NCI-H2196 (cell line): ENCODE results near the gene LUZP2.

Experiments
- DNase-seq: peaks from one replicate; lab custom pipeline; 2025; ENCODE audit not compliant: unreplicated experiment; lab: John Stamatoyannopoulos, UW

LUZP2 gene

GRCh38 chr11:24805671-24806070 is 308.8 kb downstream of the LUZP2 start:
- no peak for DNase-seq

DNA sequence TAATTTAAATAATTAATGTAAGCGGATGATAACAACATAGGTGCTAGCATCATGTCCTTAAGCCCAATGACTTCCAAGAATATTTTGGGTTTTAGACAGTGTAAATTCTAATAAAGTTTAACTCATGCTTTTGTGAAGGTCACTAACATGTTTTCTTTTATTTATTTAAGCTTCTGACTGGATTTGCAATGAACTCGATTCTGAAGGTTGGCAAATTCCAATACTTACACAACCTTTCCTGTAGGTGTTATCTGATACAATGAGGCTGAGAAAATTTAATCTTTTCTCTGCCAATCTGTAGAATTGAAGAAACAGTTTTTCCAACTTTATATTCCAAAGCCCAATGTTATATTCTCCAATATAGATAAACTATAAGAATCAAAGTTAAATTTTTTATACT is 311.3 kb downstream of the LUZP2 start:
- no peak for DNase-seq

DNA sequence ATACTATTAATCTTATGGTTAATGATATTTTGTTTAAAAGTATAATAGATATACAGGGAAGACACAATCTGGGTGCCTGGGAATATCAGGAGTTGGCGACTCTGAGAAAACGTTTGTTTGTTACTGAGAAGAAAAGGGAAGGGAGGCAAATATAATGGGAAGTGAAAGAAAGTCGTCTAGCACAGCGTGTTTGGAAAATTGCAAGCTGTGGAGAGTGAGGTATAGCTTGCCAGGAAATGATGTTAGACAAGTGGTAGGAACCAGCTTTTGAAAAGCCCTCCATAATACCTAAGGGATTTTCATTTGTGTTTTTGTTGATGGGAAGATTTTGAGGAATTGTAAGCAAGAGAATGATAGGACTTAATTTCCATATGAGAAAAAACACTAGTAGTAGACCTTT is 322.2 kb downstream of the LUZP2 start:
- DNase-seq = no peak

- DNase-seq = no peak
These were observed 323.1 kb downstream of the LUZP2 start for GRCh38 chr11:24819863-24820434.

DNA sequence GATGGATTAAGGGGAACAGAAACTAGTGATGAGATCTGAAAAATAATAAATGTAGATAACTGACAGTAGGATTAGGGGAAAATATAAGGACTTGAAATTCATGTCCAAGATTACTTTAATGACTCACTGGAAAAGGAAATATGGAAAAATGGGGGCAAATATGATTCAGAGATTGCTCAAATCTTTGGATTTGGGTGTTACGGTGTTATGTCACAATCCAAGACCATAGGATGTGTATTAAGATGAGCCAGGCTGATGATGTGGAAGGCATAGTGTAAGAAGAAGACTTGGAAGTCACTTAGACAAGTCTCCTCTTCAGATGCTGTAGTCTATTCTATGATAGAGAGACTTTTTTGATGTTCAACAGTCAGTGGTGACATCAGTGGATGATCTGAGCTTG is 323.7 kb downstream of the LUZP2 start:
- no peak for DNase-seq

- no peak for DNase-seq
These were observed 332.2 kb downstream of the LUZP2 start for GRCh38 chr11:24828938-24829605.

DNA sequence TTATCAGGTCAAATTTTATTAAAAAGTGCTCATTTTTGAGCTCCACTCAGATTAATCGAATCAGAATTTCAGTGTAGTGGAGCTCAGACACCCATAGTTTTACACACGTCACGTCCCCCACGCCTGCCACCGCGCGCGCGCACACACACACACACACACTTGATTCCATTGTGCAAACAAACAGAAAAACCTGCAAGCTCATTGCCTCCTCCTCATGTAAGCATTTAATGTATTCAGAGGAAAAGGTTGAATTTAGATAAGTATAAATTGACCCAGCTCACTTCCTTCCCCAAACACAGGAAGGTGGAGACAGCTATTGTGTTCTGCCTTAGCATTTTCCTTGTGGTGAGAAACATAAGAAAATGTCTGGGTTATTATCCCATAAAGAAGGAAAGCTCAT is 336.7 kb downstream of the LUZP2 start:
- DNase-seq = no peak

- no peak for DNase-seq
These were observed 340.3 kb downstream of the LUZP2 start for GRCh38 chr11:24837112-24837511.

DNA sequence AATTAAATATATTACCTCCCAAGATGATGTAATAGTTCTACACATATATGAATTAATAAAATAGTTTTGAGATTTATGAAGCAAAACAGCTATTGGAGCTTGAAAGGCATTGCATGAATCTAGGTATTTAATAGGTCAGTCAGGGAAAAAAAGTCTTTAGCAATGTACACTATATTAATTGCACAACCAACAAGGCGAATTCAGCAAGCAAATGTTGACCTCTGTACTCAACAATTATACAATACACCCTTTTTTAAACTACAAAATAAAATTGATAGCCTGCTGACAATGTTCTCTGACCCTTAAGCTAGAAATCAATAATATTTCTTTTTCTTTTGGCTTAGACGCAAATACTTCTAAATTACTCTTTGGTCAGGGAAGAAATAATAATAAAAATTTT is 345.5 kb downstream of the LUZP2 start:
- no peak for DNase-seq

GRCh38 chr11:24844406-24844805 is 347.6 kb downstream of the LUZP2 start:
- no peak for DNase-seq

DNA sequence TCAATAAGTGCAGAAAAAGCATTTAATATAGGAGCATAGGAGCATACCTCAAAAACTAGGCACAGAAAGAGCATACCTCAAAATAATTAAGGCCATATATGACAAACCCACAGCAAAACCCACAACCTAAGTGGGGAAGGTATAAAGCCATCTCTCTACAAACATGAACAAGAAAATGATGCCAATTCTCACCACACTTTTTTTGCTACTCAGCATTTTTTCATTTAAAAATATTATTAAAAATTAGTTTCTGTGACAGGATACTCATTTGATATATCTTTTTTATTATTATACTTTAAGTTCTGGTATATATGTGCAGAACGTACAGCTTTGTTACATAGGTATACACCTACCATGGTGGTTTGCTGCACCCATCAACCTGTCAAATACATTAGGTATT is 352.0 kb downstream of the LUZP2 start:
- DNase-seq = no peak

DNA sequence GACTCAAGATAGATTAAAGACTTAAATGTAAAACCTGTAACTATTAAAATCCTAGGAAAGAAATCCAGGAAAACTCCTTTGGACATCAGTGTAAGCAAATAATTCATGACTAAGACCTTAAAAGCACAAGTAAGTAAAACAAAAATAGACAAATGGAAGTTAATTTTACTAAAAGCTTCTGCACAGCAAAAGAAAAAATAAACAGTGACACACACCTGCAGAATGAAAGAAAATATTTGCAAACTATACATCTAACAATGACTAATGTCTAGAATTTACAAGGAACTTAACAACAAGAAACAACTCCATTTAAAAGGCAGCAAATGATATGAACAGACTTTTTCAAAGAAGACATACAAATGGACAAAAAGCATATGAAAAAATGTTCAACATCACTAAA is 359.1 kb downstream of the LUZP2 start:
- no peak for DNase-seq

DNA sequence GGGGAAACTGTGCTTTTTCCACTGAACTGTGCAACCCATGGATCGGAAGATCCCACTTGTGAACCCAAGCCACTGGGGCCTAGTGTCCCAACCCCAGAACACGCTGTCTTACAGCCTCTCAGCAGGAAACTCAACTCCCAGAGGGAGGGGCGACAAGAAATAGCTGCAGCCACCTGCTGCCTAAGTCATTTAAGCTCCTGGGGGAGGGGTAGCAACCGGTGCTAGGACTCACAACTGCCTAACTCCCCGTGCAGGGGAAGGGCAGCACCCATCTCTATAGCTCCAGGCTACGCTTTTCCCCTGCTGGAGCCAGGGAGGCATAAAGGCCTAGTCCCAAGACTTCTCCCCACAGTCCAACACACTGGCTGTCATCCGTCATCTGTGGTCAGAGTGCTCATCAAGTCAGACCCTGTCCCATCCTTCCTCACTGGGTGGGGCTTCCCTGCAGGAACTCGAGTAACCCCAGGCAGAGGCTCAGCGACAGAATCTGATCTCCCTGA is 363.0 kb downstream of the LUZP2 start:
- no peak for DNase-seq

GRCh38 chr11:24861440-24861839 is 364.6 kb downstream of the LUZP2 start:
- DNase-seq = no peak

DNA sequence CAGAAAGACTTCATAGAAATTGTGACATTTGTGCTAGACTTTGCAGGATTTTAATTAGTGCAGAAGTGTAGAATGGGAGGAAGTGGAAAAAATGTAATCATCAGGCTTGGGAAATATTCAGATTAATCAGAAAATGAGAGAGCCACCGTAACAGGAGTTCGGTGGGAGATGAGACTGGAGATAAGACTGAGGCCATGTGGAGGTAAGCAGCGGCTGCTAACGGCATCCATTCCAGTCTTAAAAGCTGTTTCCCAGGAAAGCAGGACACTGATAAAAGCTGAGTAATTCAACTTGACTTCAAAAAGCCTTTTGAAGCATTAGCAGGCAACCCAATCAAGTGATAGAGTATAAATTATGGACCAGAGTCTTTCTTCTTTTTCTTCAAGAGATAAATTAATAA is 369.9 kb downstream of the LUZP2 start:
- no peak for DNase-seq

GRCh38 chr11:24870048-24870447 is 373.2 kb downstream of the LUZP2 start:
- DNase-seq = no peak

- no peak for DNase-seq
These were observed 375.3 kb downstream of the LUZP2 start for GRCh38 chr11:24872186-24872585.

DNA sequence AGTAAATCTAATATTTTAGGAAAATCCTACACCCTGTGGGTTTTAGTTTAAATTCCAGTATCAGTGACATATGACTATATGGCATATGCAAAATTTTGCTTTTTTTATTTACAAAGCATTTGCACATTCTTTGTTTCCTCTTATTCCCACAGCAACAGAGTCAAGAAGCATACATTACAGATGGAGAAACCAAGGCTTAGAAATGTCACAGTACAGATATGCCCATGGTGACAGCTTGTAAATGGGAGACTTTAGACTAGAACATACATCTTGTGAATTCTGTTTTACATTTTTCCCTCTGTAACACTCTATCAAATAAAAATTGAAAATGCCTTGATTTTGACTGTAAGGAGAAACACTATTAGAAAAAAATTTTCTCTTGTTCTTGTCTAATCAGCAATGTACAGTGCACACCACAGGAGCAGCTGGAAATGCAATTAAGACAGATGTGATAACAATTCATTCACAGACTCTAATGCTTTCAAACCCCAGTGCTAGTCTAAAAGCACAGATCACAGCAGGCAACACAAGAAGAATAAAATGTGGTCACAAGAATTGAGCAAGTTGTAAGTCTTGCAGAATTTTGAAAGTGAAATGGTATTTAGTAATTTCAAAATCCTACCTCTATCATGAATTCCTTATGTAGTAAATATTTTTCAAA is 375.9 kb downstream of the LUZP2 start:
- DNase-seq = no peak

DNA sequence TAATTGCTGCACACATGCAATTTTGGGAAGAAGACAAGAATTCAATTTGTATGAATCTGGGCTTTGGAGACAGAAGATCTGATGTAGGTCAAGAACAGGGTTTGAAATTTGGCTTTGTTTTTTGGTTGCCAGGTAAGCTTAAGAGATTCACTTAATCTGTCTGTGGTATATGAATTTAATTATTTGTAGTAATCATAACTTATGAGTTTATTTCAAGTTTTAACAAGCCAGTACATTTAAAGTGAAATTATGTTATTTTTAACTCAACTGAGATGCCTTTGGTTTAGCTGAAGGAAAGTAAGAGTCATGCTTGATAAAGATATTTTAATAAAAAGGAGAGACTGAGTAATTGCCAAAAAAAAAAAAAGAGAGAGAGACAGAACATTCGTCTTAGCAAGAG is 384.1 kb downstream of the LUZP2 start:
- no peak for DNase-seq

DNA sequence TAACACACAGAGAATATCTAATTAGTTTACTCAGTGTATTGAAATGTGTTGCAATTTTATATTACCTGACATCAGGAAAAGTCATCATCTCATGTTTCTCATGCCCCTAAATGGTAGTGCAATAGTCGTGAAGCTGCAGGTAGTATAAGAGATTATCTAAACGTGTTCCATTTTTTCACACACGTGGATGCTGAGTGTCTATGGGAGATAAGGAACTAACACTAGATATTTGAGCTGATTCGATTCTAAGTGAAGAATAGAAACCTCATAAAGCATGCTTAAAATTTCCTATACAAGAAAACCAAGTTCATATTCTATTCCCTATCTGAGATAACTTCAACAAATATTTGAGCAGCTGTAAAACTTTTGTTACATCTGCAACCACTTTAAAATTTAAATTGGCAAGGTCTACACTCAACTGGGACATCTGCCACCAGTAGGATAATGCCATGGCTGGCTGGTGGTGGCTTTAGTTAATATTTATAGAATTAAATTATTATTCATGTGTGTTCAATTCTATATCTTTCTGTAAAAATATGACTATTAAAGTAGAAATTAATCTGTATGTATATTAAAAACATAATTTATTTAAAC is 388.8 kb downstream of the LUZP2 start:
- no peak for DNase-seq

- no peak for DNase-seq
These were observed 390.2 kb downstream of the LUZP2 start for GRCh38 chr11:24886880-24887619.
